Measurements from ENCODE around the gene ARHGEF26.

GRCh38 chr3:154294016-154294415 lies 172.8 kb downstream of the ARHGEF26 start:
- TF ChIP-seq CTCF (IDR thresholded peaks at IDR 0.05) (no peak), EP300 (IDR thresholded peaks at IDR 0.05) (no peak), POLR2A (IDR thresholded peaks at IDR 0.05) (no peak)

Measured in sigmoid colon (tissue), 4 donors.